ENCODE measurements around the gene GSS. TPM values are rescaled to one million over a fixed set of nuclear protein-coding genes. Genes with fewer than 3 reads are reported as not detected.

GSS gene
- total and polyA plus RNA-seq, 8 donors = 18.1 to 199 (median 43.7) TPM

DNA sequence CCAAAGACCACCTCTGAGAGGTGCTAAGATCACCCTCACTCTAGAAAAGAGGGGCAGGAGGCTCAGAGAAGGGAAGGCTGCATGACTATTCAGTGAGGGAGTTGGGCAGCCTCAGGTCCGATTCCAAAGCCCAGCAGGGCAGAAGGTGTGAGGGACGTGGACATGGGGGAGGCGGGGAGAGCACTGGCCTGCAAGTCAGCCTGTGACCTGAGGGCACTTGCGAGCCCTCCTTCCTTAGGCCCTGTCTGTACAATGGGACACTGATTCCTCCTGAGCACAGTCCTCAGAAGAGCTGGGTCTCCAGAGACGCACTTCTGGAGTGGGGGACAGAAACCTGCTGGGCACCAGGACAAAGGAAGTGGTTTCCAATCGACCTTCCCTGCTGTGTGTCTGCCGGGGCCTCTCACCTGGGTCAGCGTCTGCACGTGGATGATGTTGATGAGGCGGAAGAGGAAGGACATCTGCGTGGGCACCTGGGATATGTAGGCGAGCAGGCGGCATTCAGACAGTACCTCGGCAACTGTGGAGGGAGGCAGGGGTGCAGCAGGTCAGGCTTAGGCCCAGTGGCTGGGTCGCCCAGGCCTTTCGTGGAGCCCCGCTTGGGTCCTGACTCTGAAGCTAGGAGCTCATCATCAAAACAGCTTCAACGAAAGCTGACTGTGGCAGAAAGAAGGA, 48.6 kb upstream of the GSS start:
- no peak overlapping the region for H3K27ac ChIP-seq
- intact Hi-C loops (cut with DNase I; ENCODE audit: low total_unique reads) = no loop called here
- TF ChIP-seq, protein P1, sequence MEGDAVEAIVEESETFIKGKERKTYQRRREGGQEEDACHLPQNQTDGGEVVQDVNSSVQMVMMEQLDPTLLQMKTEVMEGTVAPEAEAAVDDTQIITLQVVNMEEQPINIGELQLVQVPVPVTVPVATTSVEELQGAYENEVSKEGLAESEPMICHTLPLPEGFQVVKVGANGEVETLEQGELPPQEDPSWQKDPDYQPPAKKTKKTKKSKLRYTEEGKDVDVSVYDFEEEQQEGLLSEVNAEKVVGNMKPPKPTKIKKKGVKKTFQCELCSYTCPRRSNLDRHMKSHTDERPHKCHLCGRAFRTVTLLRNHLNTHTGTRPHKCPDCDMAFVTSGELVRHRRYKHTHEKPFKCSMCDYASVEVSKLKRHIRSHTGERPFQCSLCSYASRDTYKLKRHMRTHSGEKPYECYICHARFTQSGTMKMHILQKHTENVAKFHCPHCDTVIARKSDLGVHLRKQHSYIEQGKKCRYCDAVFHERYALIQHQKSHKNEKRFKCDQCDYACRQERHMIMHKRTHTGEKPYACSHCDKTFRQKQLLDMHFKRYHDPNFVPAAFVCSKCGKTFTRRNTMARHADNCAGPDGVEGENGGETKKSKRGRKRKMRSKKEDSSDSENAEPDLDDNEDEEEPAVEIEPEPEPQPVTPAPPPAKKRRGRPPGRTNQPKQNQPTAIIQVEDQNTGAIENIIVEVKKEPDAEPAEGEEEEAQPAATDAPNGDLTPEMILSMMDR (IDR thresholded peaks at IDR 0.05) = no peak
- no peak for TF ChIP-seq POLR2A (IDR thresholded peaks at IDR 0.05)
- no peak for TF ChIP-seq POLR2AphosphoS5 (IDR thresholded peaks at IDR 0.05)
- no peak for TF ChIP-seq EP300 (IDR thresholded peaks at IDR 0.05)
- no peaks in the 10 kb centered on the region for H3K9me3 ChIP-seq
- 84 to 89% (median 87%) methylated on average over 15 to 18 of the region's 18 CpGs for WGBS, 5 donors
- H3K27me3 ChIP-seq = no peaks in the 10 kb centered on the region
- H3K36me3 ChIP-seq = peaks cover 93 to 100% (median 100%) of the 10 kb centered on the region in 4 donors
- no peaks in the 10 kb centered on the region for H3K4me1 ChIP-seq
- no peak for DNase-seq
- no peak overlapping the region for H3K4me3 ChIP-seq

DNA sequence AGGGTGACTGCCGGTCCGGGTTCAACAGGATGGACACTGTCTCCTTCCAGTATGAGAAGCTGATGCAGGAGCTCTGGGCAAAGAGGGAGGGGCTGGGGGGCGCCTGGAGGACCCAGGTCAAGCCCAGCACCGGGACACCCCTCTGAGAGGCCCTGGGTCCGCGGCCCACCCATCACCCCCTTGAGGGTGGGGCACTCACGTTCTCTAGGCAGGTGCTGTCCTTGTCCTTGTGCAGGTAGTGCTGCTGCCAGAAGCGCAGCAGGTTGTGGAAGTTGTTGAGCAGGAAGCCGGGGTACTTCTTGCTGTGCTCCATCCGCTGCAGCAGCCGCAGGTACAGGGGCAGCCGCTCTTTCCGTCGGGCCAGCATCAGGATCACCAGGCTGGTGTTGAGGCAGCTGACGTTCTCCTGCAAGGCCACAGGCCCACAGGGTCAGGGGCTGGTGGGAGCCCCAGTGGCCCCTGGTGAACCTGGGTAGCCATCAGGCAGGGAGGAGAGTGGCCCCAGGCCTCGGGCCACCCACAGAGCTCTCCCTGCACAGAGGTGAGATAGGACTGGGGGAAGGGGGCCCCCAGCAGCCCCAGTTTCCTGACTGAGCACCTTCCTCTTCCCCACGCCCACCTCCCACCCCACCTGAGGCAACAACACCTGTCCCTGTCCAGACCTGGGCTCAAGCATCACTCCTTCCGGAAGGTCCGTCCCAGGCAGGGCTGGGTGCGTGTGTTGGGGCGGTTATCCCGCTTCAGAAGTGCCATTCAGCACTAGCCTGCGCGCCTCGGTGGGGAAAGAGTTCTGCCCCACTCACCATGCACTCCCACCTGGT, 47.8 kb upstream of the GSS start:
- no peak for TF ChIP-seq EP300 (IDR thresholded peaks at IDR 0.05)
- TF ChIP-seq, protein P1 (IDR thresholded peaks at IDR 0.05) = no peak
- intact Hi-C loops (cut with DNase I; ENCODE audit: low total_unique reads) = no loop called here
- DNase-seq = no peak
- 90 to 96% (median 92%) methylated on average over 15 to 25 of the region's 25 CpGs for WGBS, 5 donors
- H3K27me3 ChIP-seq = no peaks in the 10 kb centered on the region
- H3K4me1 ChIP-seq = peaks cover 0 to 3% (median 0%) of the 10 kb centered on the region in 4 donors
- no peak overlapping the region for H3K4me3 ChIP-seq
- H3K27ac ChIP-seq = no peak overlapping the region
- H3K9me3 ChIP-seq = no peaks in the 10 kb centered on the region
- peaks cover 93 to 100% (median 100%) of the 10 kb centered on the region in 4 donors for H3K36me3 ChIP-seq

DNA sequence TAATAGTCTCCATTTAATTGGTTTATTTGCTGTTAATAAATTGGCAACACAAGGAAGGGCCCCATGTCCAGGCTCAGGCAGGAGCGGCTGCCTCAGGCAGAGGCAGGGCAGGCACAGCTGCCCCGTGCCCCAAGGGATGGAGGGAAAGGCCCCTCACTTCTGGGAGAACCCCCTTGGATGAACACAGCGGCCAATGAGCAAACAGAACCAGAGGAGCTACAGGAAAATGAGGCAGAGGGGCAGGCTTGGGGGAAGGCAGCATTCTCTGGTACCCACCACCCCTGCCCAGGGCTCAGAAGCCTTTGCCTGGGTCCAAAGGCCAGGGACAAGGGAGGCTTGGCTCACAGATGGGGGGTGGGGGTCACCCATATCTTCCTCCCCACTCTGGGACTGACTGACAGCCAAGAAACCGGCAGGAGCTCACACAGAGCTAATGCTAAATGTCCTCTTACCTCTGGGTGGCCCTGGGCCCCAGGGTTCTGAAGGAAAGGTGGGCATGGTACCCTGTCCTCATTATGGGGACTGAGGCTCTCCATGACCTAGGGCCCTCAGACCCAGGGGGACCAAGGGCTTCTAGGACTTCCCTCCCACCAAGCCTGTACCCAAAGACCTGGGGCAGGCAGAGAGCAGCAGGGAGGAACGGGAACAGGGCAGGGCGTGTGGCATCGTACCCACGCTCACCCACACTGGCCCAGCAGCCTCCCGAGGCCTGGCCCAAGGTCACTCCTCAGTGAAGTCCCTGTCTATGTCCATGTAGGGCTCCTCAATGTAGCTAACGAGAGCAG, 47.0 kb upstream of the GSS start:
- TF ChIP-seq POLR2A (IDR thresholded peaks at IDR 0.05) (no peak), POLR2AphosphoS5 (IDR thresholded peaks at IDR 0.05) (no peak), EP300 (IDR thresholded peaks at IDR 0.05) (no peak)
- TF ChIP-seq, protein P1 (IDR thresholded peaks at IDR 0.05) = no peak
- H3K27ac ChIP-seq = no peak overlapping the region
- DNase-seq = no peak
- 78 to 96% (median 81%) methylated on average over 9 to 10 of the region's 10 CpGs for WGBS, 5 donors
- H3K4me3 ChIP-seq = no peak overlapping the region
- intact Hi-C loops (cut with DNase I; ENCODE audit: low total_unique reads) = no loop called here
- H3K9me3 ChIP-seq = no peaks in the 10 kb centered on the region
- peaks cover 89 to 98% (median 97%) of the 10 kb centered on the region in 4 donors for H3K36me3 ChIP-seq
- no peaks in the 10 kb centered on the region for H3K27me3 ChIP-seq
- peaks cover 4 to 11% (median 4%) of the 10 kb centered on the region in 4 donors for H3K4me1 ChIP-seq

All from stomach (tissue), 9 donors.